Omental fat pad (tissue), 4 donors: ENCODE data around the gene CD47. TPM values are rescaled to one million over a fixed set of nuclear protein-coding genes. Genes with fewer than 3 reads are reported as not detected.
A peak's percentile ranks its signal among the peaks of the same experiment; 100 is the strongest.

Source experiments
- ATAC-seq: fragments of 150-250 bp; one replicate; pipeline ENCODE4 v1.9.1; 2016; ENCODE audit warnings: mild to moderate bottlenecking, moderate library complexity; ENCODE audit not compliant: low FRiP score
- DNase-seq: peaks from one replicate; pipeline ENCODE4 v3.0.0-alpha.2; 2019; ENCODE audit warnings: low spot score
- CTCF ChIP-seq, 3 donors: fragments of 450-650 bp; IDR thresholded peaks; one replicate each; pipeline ENCODE4 v1.5.1; 2016 to 2017; ENCODE audit warnings: antibody characterized with exemption in 3 of 3, mild to moderate bottlenecking in 3 of 3, moderate library complexity in 2 of 3
- total RNA-seq, 4 donors: library from RNA; depleted of rRNA; stranded (reverse); fragments of >200 nt; gene quantifications; one replicate each; pipeline ENCODE4 v1.1.0, GENCODE V29; 2016

The CD47 gene
- 10 to 100 TPM; 42.7 to 58.7 (median 56.0) TPM for total RNA-seq

- TF ChIP-seq CTCF (IDR thresholded peaks at IDR 0.05): no peak
- DNase-seq (peak; percentile 83), ATAC-seq (peak; percentile 97)
These were observed at the start of gene CD47 for GRCh38 chr3:108090701-108091497. CD47 (minus strand) TSS chr3:108091031; CDS start chr3:108090908, 123 bp downstream.

DNA sequence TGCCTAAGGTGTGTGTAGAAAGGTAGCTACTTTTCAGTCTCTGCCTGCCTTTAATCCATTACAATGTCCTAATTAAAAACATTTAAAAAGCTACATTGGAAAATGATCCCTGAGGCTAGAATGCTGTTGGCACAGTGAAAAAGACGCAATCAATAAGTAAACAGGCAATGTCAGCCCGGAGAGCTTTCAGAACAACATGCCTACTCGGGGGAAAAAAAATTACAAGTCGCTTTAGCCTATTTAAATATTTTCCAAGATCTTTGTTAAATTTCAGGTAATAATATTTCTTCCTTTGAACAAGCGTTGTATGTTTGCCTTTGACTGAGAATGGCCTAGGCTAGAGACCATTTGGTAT, 46.6 kb upstream of the CD47 start:
- TF ChIP-seq CTCF (IDR thresholded peaks at IDR 0.05): no peak
- ATAC-seq (no peak), DNase-seq (no peak)

- ATAC-seq: no peak
- TF ChIP-seq CTCF (IDR thresholded peaks at IDR 0.05): no peak
- no peak for DNase-seq
These were observed 46.0 kb upstream of the CD47 start for GRCh38 chr3:108136561-108137459.

GRCh38 chr3:108134555-108134880, 43.7 kb upstream of the CD47 start:
- DNase-seq (no peak), ATAC-seq (no peak)
- TF ChIP-seq CTCF (IDR thresholded peaks at IDR 0.05): no peak

- DNase-seq (no peak), ATAC-seq (no peak)
- TF ChIP-seq CTCF (IDR thresholded peaks at IDR 0.05): no peak
These were observed 43.2 kb upstream of the CD47 start for GRCh38 chr3:108133858-108134554.

DNA sequence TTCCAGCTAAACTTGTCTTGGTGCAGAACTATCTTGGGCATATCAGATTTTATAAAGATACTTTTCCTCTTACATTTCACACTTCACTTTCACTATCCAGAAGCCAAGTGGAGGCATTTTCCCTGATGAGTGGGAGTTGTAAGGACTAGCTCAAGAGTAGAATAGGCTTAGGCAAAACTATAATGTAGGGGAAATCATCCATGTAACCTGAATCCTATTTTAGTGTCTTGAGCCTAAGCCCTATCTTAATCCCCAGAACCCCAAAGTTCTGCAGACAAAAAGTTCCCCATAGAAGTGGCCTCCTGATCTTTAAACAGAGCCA, 42.2 kb upstream of the CD47 start:
- no peak for DNase-seq
- no peak for ATAC-seq
- no peak for TF ChIP-seq CTCF (IDR thresholded peaks at IDR 0.05)
